ENCODE measurements around the gene RXRB.
"Not testable (repeated sequence)": the region's sequence is repeated elsewhere in the genome, so short reads cannot be mapped to it uniquely, and the experiment has no call there.

Gene RXRB

GRCh38 chr6:33151050-33151449, 49.4 kb downstream of the RXRB start:
- TF ChIP-seq CTCF (conservative IDR thresholded peaks at IDR 0.05) (no peak), ZFX (IDR thresholded peaks at IDR 0.05) (no peak)
- no peak overlapping the region for H3K27ac ChIP-seq

GRCh38 chr6:33150560-33150959, 49.9 kb downstream of the RXRB start:
- H3K27ac ChIP-seq, result not testable (repeated sequence)

GRCh38 chr6:33147807-33148666, 52.4 kb downstream of the RXRB start:
- TF ChIP-seq CTCF (conservative IDR thresholded peaks at IDR 0.05) (peak; percentile 91), ZFX (IDR thresholded peaks at IDR 0.05) (no peak)
- no peak overlapping the region for H3K27ac ChIP-seq

- TF ChIP-seq CTCF (conservative IDR thresholded peaks at IDR 0.05) (no peak; the same call in 1 of the 2 replicates), ZFX (IDR thresholded peaks at IDR 0.05) (no peak)
- no peak overlapping the region for H3K27ac ChIP-seq
Observed at GRCh38 chr6:33144373-33144772, 56.1 kb downstream of the RXRB start.
